CD14-positive monocyte (primary cell): Measurements from ENCODE around the gene GRIFIN. TPM values are rescaled to one million over a fixed set of nuclear protein-coding genes. Genes with fewer than 3 reads are reported as not detected.

Experiments
- DNase-seq, 3 donors: peaks; one replicate each; pipeline ENCODE4 v3.0.0-alpha.2; 2011 to 2022
- H2AFZ ChIP-seq: 2 replicates; pipeline ENCODE4 v1.6.0; 2012; ENCODE audit warnings: mild to moderate bottlenecking, low read depth, low read length, inconsistent platforms; ENCODE audit not compliant: insufficient read depth, poor library complexity, severe bottlenecking
- H3K27ac ChIP-seq, 2 donors: 1 replicate in 1 of 2; 2 replicates in 1 of 2; pipeline ENCODE4 v1.5.1; 2012 to 2013; ENCODE audit warnings: low read length in 2 of 2, control low read depth in 1 of 2, inconsistent platforms in 1 of 2, low read depth in 1 of 2, mild to moderate bottlenecking in 1 of 2
- H3K27me3 ChIP-seq, 2 donors: one replicate each; pipeline versions ENCODE4 v1.6.0 to v1.6.1; 2011 to 2013; ENCODE audit warnings: low read length in 2 of 2; ENCODE audit not compliant: control insufficient read depth in 2 of 2, insufficient read depth in 2 of 2
- H3K36me3 ChIP-seq, 2 donors: replicated peaks in 1 of 2; 1 replicate in 1 of 2; 2 replicates in 1 of 2; pipeline versions ENCODE4 v1.5.1 to v1.6.1; 2012 to 2013; ENCODE audit warnings: low read length in 2 of 2, control low read depth in 1 of 2, inconsistent platforms in 1 of 2, mild to moderate bottlenecking in 1 of 2; ENCODE audit not compliant: insufficient read depth in 2 of 2, control insufficient read depth in 1 of 2
- H3K4me1 ChIP-seq, 2 donors: 1 replicate in 1 of 2; 2 replicates in 1 of 2; pipeline versions ENCODE4 v1.5.1 to v1.6.1; 2012 to 2013; ENCODE audit warnings: low read length in 2 of 2, control low read depth in 1 of 2, inconsistent platforms in 1 of 2, mild to moderate bottlenecking in 1 of 2, moderate library complexity in 1 of 2; ENCODE audit not compliant: insufficient read depth in 2 of 2, control insufficient read depth in 1 of 2
- H3K4me2 ChIP-seq: replicated peaks from 2 replicates; pipeline ENCODE3; 2012; ENCODE audit warnings: low read length, moderate library complexity, mild to moderate bottlenecking; ENCODE audit not compliant: poor library complexity, severe bottlenecking; ENCODE audit errors: extremely low read depth
- H3K4me3 ChIP-seq, 3 experiments: fragments of 200-600 bp in 1 of 3; sonication (generic) in 1 of 3; replicated peaks in 1 of 3; 1 replicate in 2 of 3; 2 replicates in 1 of 3; pipeline ENCODE4 v1.5.1; 2011 to 2013; ENCODE audit warnings: low read length in 3 of 3, mild to moderate bottlenecking in 3 of 3, control low read depth in 2 of 3, low read depth in 2 of 3, inconsistent platforms in 1 of 3, moderate library complexity in 1 of 3
- H3K79me2 ChIP-seq: 2 replicates; pipeline ENCODE4 v1.6.0; 2012; ENCODE audit warnings: mild to moderate bottlenecking, control low read depth, inconsistent platforms, low read length, moderate library complexity; ENCODE audit not compliant: insufficient read depth
- H3K9ac ChIP-seq: 2 replicates; pipeline ENCODE4 v1.6.0; 2017; ENCODE audit warnings: low read length, mild to moderate bottlenecking; ENCODE audit not compliant: insufficient read depth, poor library complexity, severe bottlenecking
- H3K9me3 ChIP-seq, 2 donors: replicated peaks in 1 of 2; 1 replicate in 1 of 2; 2 replicates in 1 of 2; pipeline versions ENCODE4 v1.5.1 to v1.6.1; 2012 to 2013; ENCODE audit warnings: low read length in 2 of 2, control low read depth in 1 of 2; ENCODE audit not compliant: control insufficient read depth in 1 of 2, insufficient read depth in 1 of 2
- H4K20me1 ChIP-seq: 2 replicates; pipeline ENCODE4 v1.6.0; 2012; ENCODE audit warnings: mild to moderate bottlenecking, low read length, control low read depth, moderate library complexity; ENCODE audit not compliant: insufficient read depth
- H3K27ac Mint-ChIP-seq, 7 donors: one replicate each; pipeline ENCODE4 v1.8.0; 2020; ENCODE audit warnings: mild to moderate bottlenecking in 7 of 7, mixed read lengths in 7 of 7, moderate library complexity in 6 of 7, inconsistent platforms in 2 of 7
- H3K27me3 Mint-ChIP-seq, 3 donors: one replicate each; pipeline ENCODE4 v1.8.0; 2021 to 2022; ENCODE audit warnings: low read depth in 3 of 3, mild to moderate bottlenecking in 3 of 3, mixed read lengths in 3 of 3, moderate library complexity in 3 of 3, inconsistent platforms in 1 of 3
- H3K36me3 Mint-ChIP-seq, 2 donors: one replicate each; pipeline ENCODE4 v1.8.0; 2020; ENCODE audit warnings: mixed read lengths in 2 of 2, inconsistent platforms in 1 of 2, mild to moderate bottlenecking in 1 of 2
- H3K4me1 Mint-ChIP-seq: one replicate; pipeline ENCODE4 v1.8.0; 2020; ENCODE audit warnings: mild to moderate bottlenecking, mixed read lengths
- H3K4me3 Mint-ChIP-seq, 2 donors: one replicate each; pipeline ENCODE4 v1.8.0; 2020; ENCODE audit warnings: mild to moderate bottlenecking in 2 of 2, mixed read lengths in 2 of 2, moderate library complexity in 1 of 2
- H3K9me3 Mint-ChIP-seq, 7 donors: one replicate each; pipeline ENCODE4 v1.8.0; 2020 to 2022; ENCODE audit warnings: mixed read lengths in 7 of 7, mild to moderate bottlenecking in 6 of 7, moderate library complexity in 6 of 7, inconsistent platforms in 2 of 7
- CTCF ChIP-seq: fragments of 200-600 bp; IDR thresholded peaks from one replicate; pipeline ENCODE4 v1.8.0; 2022; ENCODE audit warnings: antibody characterized with exemption, mild to moderate bottlenecking
- WGBS: methylation state at CpG from one replicate; pipeline ENCODE4 v1.1.5; 2013; ENCODE audit warnings: missing lambda C conversion rate; ENCODE audit not compliant: insufficient coverage; 5-methylcytosine and 5-hydroxymethylcytosine counted together
- intact Hi-C, 2 donors: fragments of 100-400 bp; cut with micrococcal nuclease; formaldehyde crosslinking; loops; one replicate each; pipeline versions ENCODE4 v1.15.0 to v1.15.1; 2023
- polyA plus RNA-seq, 3 donors: library from polyadenylated mRNA; depleted of rRNA in 1 of 3; unstranded in 2 of 3; stranded (reverse) in 1 of 3; fragments of 300-500 nt in 2 of 3; fragments of >200 nt in 1 of 3; fragmentation: Illumina TruSeq in 2 of 3; gene quantifications; 1 replicate in 2 of 3; 2 replicates in 1 of 3; pipeline ENCODE4 v1.2.3, GENCODE V29; 2012 to 2021

GRIFIN gene
- polyA plus RNA-seq, 3 donors: not detected

- WGBS: 50% methylated on average over 3 of the region's 12 CpGs
- H3K4me3 ChIP-seq: no peak overlapping the region
- H3K4me1 ChIP-seq: peaks cover 0 to 5% of the 10 kb centered on the region in 2 donors
- peaks cover 3 to 5% of the 10 kb centered on the region in 2 donors for H3K36me3 Mint-ChIP-seq
- H3K27me3 Mint-ChIP-seq: peaks cover 9 to 25% (median 13%) of the 10 kb centered on the region in 3 donors
- no peak overlapping the region for H2AFZ ChIP-seq
- H3K27ac ChIP-seq: no peak overlapping the region
- H3K9me3 Mint-ChIP-seq: peaks cover 11 to 17% (median 13%) of the 10 kb centered on the region in 7 donors
- H3K27ac Mint-ChIP-seq: no peak overlapping the region
- intact Hi-C loops: no loop called here
- no peak overlapping the region for H3K4me3 Mint-ChIP-seq
- DNase-seq: no peak
- no peaks in the 10 kb centered on the region for H3K27me3 ChIP-seq
- no peaks in the 10 kb centered on the region for H4K20me1 ChIP-seq
- H3K79me2 ChIP-seq: no peaks in the 10 kb centered on the region
- no peak for TF ChIP-seq CTCF
- peaks cover 11 to 15% of the 10 kb centered on the region in 2 donors for H3K9me3 ChIP-seq
- H3K4me2 ChIP-seq: no peak overlapping the region
- H3K9ac ChIP-seq: no peak overlapping the region
- H3K36me3 ChIP-seq: no peaks in the 10 kb centered on the region
- peaks cover 5% of the 10 kb centered on the region for H3K4me1 Mint-ChIP-seq
These were observed 8.7 kb upstream of the GRIFIN start for GRCh38 chr7:2484868-2485267.

GRCh38 chr7:2483494-2483893, 7.3 kb upstream of the GRIFIN start:
- no peak for TF ChIP-seq CTCF
- H3K9ac ChIP-seq: no peak overlapping the region
- no peaks in the 10 kb centered on the region for H3K36me3 ChIP-seq
- no peak overlapping the region for H3K4me3 Mint-ChIP-seq
- intact Hi-C loops: no loop called here
- H3K27ac Mint-ChIP-seq: no peak overlapping the region
- H2AFZ ChIP-seq: no peak overlapping the region
- peaks cover 0 to 3% of the 10 kb centered on the region in 2 donors for H3K27me3 ChIP-seq
- H4K20me1 ChIP-seq: no peaks in the 10 kb centered on the region
- H3K9me3 Mint-ChIP-seq: peaks cover 11 to 17% (median 13%) of the 10 kb centered on the region in 7 donors
- DNase-seq: no peak
- WGBS: 84% methylated on average over 2 of the region's 5 CpGs
- peaks cover 12 to 24% (median 13%) of the 10 kb centered on the region in 3 donors for H3K27me3 Mint-ChIP-seq
- no peak overlapping the region for H3K4me2 ChIP-seq
- H3K79me2 ChIP-seq: no peaks in the 10 kb centered on the region
- H3K9me3 ChIP-seq: peaks cover 11 to 15% of the 10 kb centered on the region in 2 donors
- H3K4me3 ChIP-seq: no peak overlapping the region
- H3K36me3 Mint-ChIP-seq: peaks cover 3 to 5% of the 10 kb centered on the region in 2 donors
- peaks cover 3% of the 10 kb centered on the region for H3K4me1 Mint-ChIP-seq
- peaks cover 0 to 3% of the 10 kb centered on the region in 2 donors for H3K4me1 ChIP-seq
- no peak overlapping the region for H3K27ac ChIP-seq
